ENCODE results near the gene PLCB4. TPM values are rescaled to one million over a fixed set of nuclear protein-coding genes. Genes with fewer than 3 reads are reported as not detected.

Gene PLCB4
- total RNA-seq, 1 experiment from 2014 or later, result 14.9 TPM

DNA sequence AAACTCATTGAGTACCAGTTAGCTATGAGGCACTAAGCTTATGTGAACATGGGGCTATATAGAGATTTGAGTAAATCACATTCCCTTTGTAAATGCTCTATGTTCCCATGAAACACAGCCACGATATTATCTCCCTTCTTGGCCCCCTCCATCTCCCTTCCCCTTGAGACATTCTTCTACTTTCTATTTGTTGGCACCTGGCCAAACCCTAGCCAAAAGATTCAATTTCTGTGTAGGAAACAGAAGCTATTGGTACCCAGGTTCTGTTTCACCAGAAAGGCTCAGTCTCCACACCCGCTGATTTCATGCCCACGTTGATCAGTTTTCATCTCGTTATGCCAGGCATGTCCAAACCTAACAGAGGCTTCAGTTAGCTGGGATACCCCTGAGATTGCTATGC lies 300.0 kb downstream of the PLCB4 start:
- DNase-seq, result no peak
- Histone ChIP-seq H3K9me2 (ENCODE audit: insufficient read depth) (no peaks in the 10 kb centered on the region), H3K4me2 (no peak overlapping the region), H3K9me3 (ENCODE audit: insufficient read depth, low read depth) (no peaks in the 10 kb centered on the region), H3K79me2 (ENCODE audit: low read depth) (no peaks in the 10 kb centered on the region), H3F3A (ENCODE audit: insufficient read depth, low read depth) (no peaks in the 10 kb centered on the region), H2AFZ (no peak overlapping the region), H3K4me1 (replicated peaks; ENCODE audit: insufficient read depth) (no peaks in the 10 kb centered on the region), H3K27ac (no peak overlapping the region), H4K20me1 (ENCODE audit: insufficient read depth) (no peaks in the 10 kb centered on the region; the same call in 1 of the 2 replicates), H3K36me3 (ENCODE audit: low read depth) (no peaks in the 10 kb centered on the region), H3K27me3 (ENCODE audit: insufficient read depth, low read depth) (no peaks in the 10 kb centered on the region), H3K4me3 (no peak overlapping the region)
- POLR2A ChIA-PET (ENCODE audit: unreplicated experiment), result no interaction called here
- no TSS peak for BruUV-seq (replicated peaks)
- intact Hi-C loops (cut with micrococcal nuclease; ENCODE audit: unreplicated experiment), result no loop called here
- CTCF ChIA-PET, result no interaction called here
- TF ChIP-seq, protein P1, sequence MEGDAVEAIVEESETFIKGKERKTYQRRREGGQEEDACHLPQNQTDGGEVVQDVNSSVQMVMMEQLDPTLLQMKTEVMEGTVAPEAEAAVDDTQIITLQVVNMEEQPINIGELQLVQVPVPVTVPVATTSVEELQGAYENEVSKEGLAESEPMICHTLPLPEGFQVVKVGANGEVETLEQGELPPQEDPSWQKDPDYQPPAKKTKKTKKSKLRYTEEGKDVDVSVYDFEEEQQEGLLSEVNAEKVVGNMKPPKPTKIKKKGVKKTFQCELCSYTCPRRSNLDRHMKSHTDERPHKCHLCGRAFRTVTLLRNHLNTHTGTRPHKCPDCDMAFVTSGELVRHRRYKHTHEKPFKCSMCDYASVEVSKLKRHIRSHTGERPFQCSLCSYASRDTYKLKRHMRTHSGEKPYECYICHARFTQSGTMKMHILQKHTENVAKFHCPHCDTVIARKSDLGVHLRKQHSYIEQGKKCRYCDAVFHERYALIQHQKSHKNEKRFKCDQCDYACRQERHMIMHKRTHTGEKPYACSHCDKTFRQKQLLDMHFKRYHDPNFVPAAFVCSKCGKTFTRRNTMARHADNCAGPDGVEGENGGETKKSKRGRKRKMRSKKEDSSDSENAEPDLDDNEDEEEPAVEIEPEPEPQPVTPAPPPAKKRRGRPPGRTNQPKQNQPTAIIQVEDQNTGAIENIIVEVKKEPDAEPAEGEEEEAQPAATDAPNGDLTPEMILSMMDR (conservative IDR thresholded peaks at IDR 0.05), result no peak

DNA sequence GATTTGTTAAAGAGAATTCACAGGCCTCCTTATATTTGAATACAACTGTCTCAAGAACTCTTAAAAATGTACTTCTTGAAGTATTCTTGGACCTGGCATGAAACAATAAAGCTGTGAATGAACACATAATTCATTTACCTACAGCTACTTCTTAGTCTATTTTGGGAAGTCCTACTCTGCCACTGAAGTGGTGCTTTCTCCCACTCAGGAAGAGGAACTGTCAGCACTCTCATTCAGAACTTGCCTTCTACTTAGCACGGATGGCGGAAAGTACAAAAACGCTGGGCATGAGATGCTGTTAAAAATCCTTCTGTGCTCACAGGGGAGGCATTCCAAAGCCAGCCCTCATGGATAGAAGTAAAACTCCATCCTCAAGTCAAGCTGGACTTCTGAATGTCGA lies 300.7 kb downstream of the PLCB4 start:
- TF ChIP-seq, protein P1 (conservative IDR thresholded peaks at IDR 0.05), result no peak
- no peak for TF ChIP-seq EZH2 (IDR thresholded peaks at IDR 0.05; ENCODE audit: low read depth)
- no peak for DNase-seq
- CTCF ChIA-PET, result interaction anchor here (0.6 kb wide), 1 partner anchor 243 kb away, joined by 3 read pairs; no protein-coding TSS in a partner anchor

DNA sequence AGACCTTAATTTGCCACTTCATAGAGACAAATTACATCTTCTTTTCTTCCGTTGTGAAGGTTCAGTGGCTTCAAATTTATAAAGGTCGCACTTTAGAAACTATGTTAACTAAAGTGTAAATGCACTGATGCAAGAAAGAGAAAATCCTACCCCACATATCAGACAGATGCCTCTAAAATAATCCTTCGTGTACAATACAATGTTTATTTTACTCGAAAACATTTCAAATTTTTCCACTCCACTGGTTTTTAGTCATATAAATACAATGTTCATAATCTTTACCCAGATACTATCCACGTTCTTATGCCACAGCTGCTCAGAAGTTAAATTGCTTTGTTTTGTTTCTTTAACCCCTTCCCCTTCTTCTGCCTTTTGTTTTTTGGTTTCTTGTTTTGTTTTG lies 305.2 kb downstream of the PLCB4 start:
- H3K4me2 ChIP-seq, result no peak overlapping the region
- H3K36me3 ChIP-seq (ENCODE audit: low read depth), result no peaks in the 10 kb centered on the region
- POLR2A ChIA-PET (ENCODE audit: unreplicated experiment), result no interaction called here
- H3K4me3 ChIP-seq, result no peak overlapping the region
- no peaks in the 10 kb centered on the region for H3K4me1 ChIP-seq (replicated peaks; ENCODE audit: insufficient read depth)
- no TSS peak for BruUV-seq (replicated peaks)
- H3K79me2 ChIP-seq (ENCODE audit: low read depth), result no peaks in the 10 kb centered on the region
- no peak overlapping the region for H3K27ac ChIP-seq
- intact Hi-C loops (cut with micrococcal nuclease; ENCODE audit: unreplicated experiment), result no loop called here
- no peaks in the 10 kb centered on the region for H3K9me2 ChIP-seq (ENCODE audit: insufficient read depth)
- TF ChIP-seq, protein P1 (conservative IDR thresholded peaks at IDR 0.05), result no peak
- no peak for TF ChIP-seq EZH2 (IDR thresholded peaks at IDR 0.05; ENCODE audit: low read depth)
- H3F3A ChIP-seq (ENCODE audit: insufficient read depth, low read depth), result no peaks in the 10 kb centered on the region
- DNase-seq, result no peak
- H3K27me3 ChIP-seq (ENCODE audit: insufficient read depth, low read depth), result no peaks in the 10 kb centered on the region
- H3K9me3 ChIP-seq (ENCODE audit: insufficient read depth, low read depth), result no peaks in the 10 kb centered on the region
- H4K20me1 ChIP-seq (ENCODE audit: insufficient read depth), result no peaks in the 10 kb centered on the region
- H2AFZ ChIP-seq, result no peak overlapping the region
- CTCF ChIA-PET, result no interaction called here

More for the DNA sequence above, 300.7 kb downstream of the PLCB4 start:
- no peaks in the 10 kb centered on the region for H3K9me3 ChIP-seq (ENCODE audit: insufficient read depth, low read depth)
- no peaks in the 10 kb centered on the region for H3K36me3 ChIP-seq (ENCODE audit: low read depth)
- H3K4me1 ChIP-seq (replicated peaks; ENCODE audit: insufficient read depth), result no peaks in the 10 kb centered on the region
- no peaks in the 10 kb centered on the region for H3F3A ChIP-seq (ENCODE audit: insufficient read depth, low read depth)
- no TSS peak for BruUV-seq (replicated peaks)
- no peaks in the 10 kb centered on the region; the same call in 1 of the 2 replicates for H4K20me1 ChIP-seq (ENCODE audit: insufficient read depth)
- H3K9me2 ChIP-seq (ENCODE audit: insufficient read depth), result no peaks in the 10 kb centered on the region
- no peaks in the 10 kb centered on the region for H3K79me2 ChIP-seq (ENCODE audit: low read depth)
- POLR2A ChIA-PET (ENCODE audit: unreplicated experiment), result no interaction called here
- H2AFZ ChIP-seq, result no peak overlapping the region
- H3K4me3 ChIP-seq, result no peak overlapping the region
- no peak overlapping the region for H3K27ac ChIP-seq
- intact Hi-C loops (cut with micrococcal nuclease; ENCODE audit: unreplicated experiment), result no loop called here
- no peaks in the 10 kb centered on the region for H3K27me3 ChIP-seq (ENCODE audit: insufficient read depth, low read depth)
- no peak overlapping the region for H3K4me2 ChIP-seq

All from PC-9 (cell line).